Inflammatory macrophage treated with lipopolysaccharide for 4 hours (primary cell): ENCODE results near the gene RFC4.

Experiments used
- DNase-seq: peaks from one replicate; pipeline ENCODE4 v3.0.0-alpha.2; 2020

RFC4 gene

GRCh38 chr3:186785495-186786018, 20.7 kb downstream of the RFC4 start:
- no peak for DNase-seq

GRCh38 chr3:186784820-186785494, 21.3 kb downstream of the RFC4 start:
- no peak for DNase-seq

- peak; percentile 88 for DNase-seq
Measured at GRCh38 chr3:186783731-186784515, 22.4 kb downstream of the RFC4 start.

- peak; percentile 87 for DNase-seq
Measured at GRCh38 chr3:186783058-186783730, 23.1 kb downstream of the RFC4 start, which contains the start of gene EIF4A2. EIF4A2 (plus strand) TSS chr3:186783577; CDS start chr3:186783611, 34 bp downstream.

GRCh38 chr3:186782542-186783057, 23.7 kb downstream of the RFC4 start:
- DNase-seq, result peak; percentile 23

- DNase-seq, result no peak
Measured at GRCh38 chr3:186779204-186779603, 27.1 kb downstream of the RFC4 start.

- no peak for DNase-seq
Measured at GRCh38 chr3:186775999-186776398, 30.3 kb downstream of the RFC4 start.

- DNase-seq, result peak; percentile 89
Measured at GRCh38 chr3:186772701-186773417, 33.4 kb downstream of the RFC4 start.

GRCh38 chr3:186772281-186772694, 34.0 kb downstream of the RFC4 start:
- no peak for DNase-seq

- DNase-seq, result no peak
Measured at GRCh38 chr3:186760897-186761447, 45.3 kb downstream of the RFC4 start.

- DNase-seq, result no peak
Measured at GRCh38 chr3:186760141-186760833, 46.0 kb downstream of the RFC4 start.

GRCh38 chr3:186759231-186759930, 46.9 kb downstream of the RFC4 start:
- no peak for DNase-seq

GRCh38 chr3:186757686-186758220, 48.5 kb downstream of the RFC4 start:
- no peak for DNase-seq

GRCh38 chr3:186757214-186757613, 49.1 kb downstream of the RFC4 start:
- DNase-seq, result no peak

GRCh38 chr3:186754871-186755270, 51.4 kb downstream of the RFC4 start:
- no peak for DNase-seq

GRCh38 chr3:186754006-186754405, 52.3 kb downstream of the RFC4 start:
- DNase-seq, result no peak

- no peak for DNase-seq
Measured at GRCh38 chr3:186751480-186751879, 54.8 kb downstream of the RFC4 start.

- DNase-seq, result no peak
Measured at GRCh38 chr3:186750316-186750715, 56.0 kb downstream of the RFC4 start.

- DNase-seq, result peak; percentile 66
Measured at GRCh38 chr3:186746008-186746407, 60.3 kb downstream of the RFC4 start.

- no peak for DNase-seq
Measured at GRCh38 chr3:186743666-186744065, 62.6 kb downstream of the RFC4 start.
